Esophagus muscularis mucosa (tissue), 4 donors: ENCODE results near the gene PNP. TPM values are rescaled to one million over a fixed set of nuclear protein-coding genes. Genes with fewer than 3 reads are reported as not detected.

Experiments used
- DNase-seq: peaks from one replicate; pipeline ENCODE4 v3.0.0-alpha.2; 2017; ENCODE audit errors: extremely low spot score
- H3K27ac ChIP-seq, 4 donors: fragments of 200-600 bp; sonication (generic); replicated peaks in 1 of 4; 1 replicate in 3 of 4; 2 replicates in 1 of 4; pipeline ENCODE4 v1.5.1; 2016 to 2019; ENCODE audit warnings: mild to moderate bottlenecking in 1 of 4
- H3K27me3 ChIP-seq, 4 donors: fragments of 200-600 bp; sonication (generic); one replicate each; pipeline versions ENCODE4 v1.5.1 to v1.6.0; 2016 to 2019
- H3K36me3 ChIP-seq, 4 donors: fragments of 200-600 bp; sonication (generic); one replicate each; pipeline ENCODE4 v1.5.1; 2016 to 2019
- H3K4me1 ChIP-seq, 4 donors: fragments of 200-600 bp; sonication (generic); one replicate each; pipeline ENCODE4 v1.5.1; 2016 to 2019
- H3K4me3 ChIP-seq, 4 donors: fragments of 200-600 bp; sonication (generic); 1 replicate in 2 of 4; 2 replicates in 2 of 4; pipeline ENCODE4 v1.5.1; 2016 to 2019; ENCODE audit warnings: mild to moderate bottlenecking in 4 of 4, moderate library complexity in 1 of 4
- H3K9me3 ChIP-seq, 4 donors: fragments of 200-600 bp; sonication (generic); 1 replicate in 3 of 4; 2 replicates in 1 of 4; pipeline ENCODE4 v1.5.1; 2016 to 2019
- CTCF ChIP-seq, 3 experiments: fragments of 200-600 bp in 2 of 3; fragments of 450-650 bp in 1 of 3; sonication (generic) in 2 of 3; IDR thresholded peaks; one replicate each; pipeline ENCODE4 v1.5.1; 2017 to 2019; ENCODE audit warnings: antibody characterized with exemption in 3 of 3, mild to moderate bottlenecking in 2 of 3, moderate library complexity in 1 of 3
- EP300 ChIP-seq: sonication (generic); formaldehyde crosslinking; IDR thresholded peaks from one replicate; pipeline ENCODE4 v1.6.1; 2017; ENCODE audit warnings: antibody characterized with exemption
- POLR2A ChIP-seq: fragments of 450-650 bp; IDR thresholded peaks from one replicate; pipeline ENCODE4 v1.6.1; 2017; ENCODE audit warnings: antibody characterized with exemption, moderate library complexity, mild to moderate bottlenecking, low read depth
- POLR2AphosphoS5 ChIP-seq, 2 donors: sonication (generic); formaldehyde crosslinking; IDR thresholded peaks; one replicate each; pipeline ENCODE4 v1.6.1; 2017; ENCODE audit warnings: antibody characterized with exemption in 2 of 2
- WGBS: methylation state at CpG from one replicate; pipeline ENCODE4 v1.1.5; 2018; 5-methylcytosine and 5-hydroxymethylcytosine counted together
- intact Hi-C: fragments of 100-400 bp; cut with DNase I; formaldehyde crosslinking; loops from one replicate; pipeline ENCODE4 v1.15.1; 2023
- total RNA-seq, 4 donors: library from RNA; depleted of rRNA; stranded (reverse); fragments of >200 nt; gene quantifications; one replicate each; pipeline versions ENCODE4 v1.1.0 to v1.2.1, GENCODE V29; 2016

The PNP gene
- total RNA-seq, 4 donors from 2014 or later, result 4.2 to 85.2 (median 14.2) TPM

GRCh38 chr14:20489093-20489994, 20.1 kb downstream of the PNP start:
- no peaks in the 10 kb centered on the region for H3K9me3 ChIP-seq
- peaks cover 0 to 10% (median 1%) of the 10 kb centered on the region in 4 donors for H3K4me1 ChIP-seq
- no peaks in the 10 kb centered on the region for H3K36me3 ChIP-seq
- intact Hi-C loops, result no loop called here
- WGBS, result 41% methylated on average over 6 of the region's 6 CpGs
- H3K27me3 ChIP-seq, result peaks cover 0 to 15% (median 0%) of the 10 kb centered on the region in 4 donors
- no peak overlapping the region for H3K27ac ChIP-seq
- H3K4me3 ChIP-seq, result no peak overlapping the region
- TF ChIP-seq EP300, result no peak
- TF ChIP-seq POLR2AphosphoS5 (IDR thresholded peaks at IDR 0.05), result no peak
- TF ChIP-seq CTCF (IDR thresholded peaks at IDR 0.05), result no peak
- no peak for TF ChIP-seq POLR2A
- DNase-seq, result no peak

GRCh38 chr14:20490563-20490962, 21.4 kb downstream of the PNP start:
- Histone ChIP-seq H3K27ac (no peak overlapping the region), H3K4me1 (peaks cover 0 to 10% (median 1%) of the 10 kb centered on the region in 4 donors), H3K27me3 (peaks cover 0 to 8% (median 0%) of the 10 kb centered on the region in 4 donors), H3K4me3 (no peak overlapping the region), H3K9me3 (no peaks in the 10 kb centered on the region), H3K36me3 (no peaks in the 10 kb centered on the region)
- TF ChIP-seq EP300 (no peak), POLR2AphosphoS5 (IDR thresholded peaks at IDR 0.05) (no peak), POLR2A (no peak), CTCF (IDR thresholded peaks at IDR 0.05) (no peak)
- no peak for DNase-seq
- WGBS, result 51% methylated on average over 6 of the region's 6 CpGs
- intact Hi-C loops, result no loop called here

- 95% methylated on average over 4 of the region's 4 CpGs for WGBS
- H3K4me3 ChIP-seq, result no peak overlapping the region
- H3K27ac ChIP-seq, result no peak overlapping the region
Measured at GRCh38 chr14:20492486-20492885, 23.3 kb downstream of the PNP start.

GRCh38 chr14:20493634-20494033, 24.4 kb downstream of the PNP start:
- 42% methylated on average over 2 of the region's 2 CpGs for WGBS

More at GRCh38 chr14:20492486-20492885, 23.3 kb downstream of the PNP start:
- Histone ChIP-seq H3K4me1 (peaks cover 0 to 10% (median 1%) of the 10 kb centered on the region in 4 donors), H3K36me3 (no peaks in the 10 kb centered on the region), H3K9me3 (no peaks in the 10 kb centered on the region), H3K27me3 (peaks cover 0 to 5% (median 0%) of the 10 kb centered on the region in 4 donors)
- intact Hi-C loops, result no loop called here
- no peak for TF ChIP-seq POLR2A
- no peak for TF ChIP-seq EP300
- TF ChIP-seq CTCF (IDR thresholded peaks at IDR 0.05), result no peak
- no peak for TF ChIP-seq POLR2AphosphoS5 (IDR thresholded peaks at IDR 0.05)
- no peak for DNase-seq

More at GRCh38 chr14:20493634-20494033, 24.4 kb downstream of the PNP start:
- Histone ChIP-seq H3K9me3 (no peaks in the 10 kb centered on the region), H3K4me1 (peaks cover 0 to 10% (median 1%) of the 10 kb centered on the region in 4 donors), H3K4me3 (no peak overlapping the region), H3K27me3 (peaks cover 0 to 5% (median 0%) of the 10 kb centered on the region in 4 donors), H3K27ac (no peak overlapping the region), H3K36me3 (no peaks in the 10 kb centered on the region)
- DNase-seq, result no peak
- no peak for TF ChIP-seq EP300
- TF ChIP-seq CTCF (IDR thresholded peaks at IDR 0.05), result no peak
- no peak for TF ChIP-seq POLR2A
- TF ChIP-seq POLR2AphosphoS5 (IDR thresholded peaks at IDR 0.05), result no peak
- intact Hi-C loops, result no loop called here
